ENCODE measurements around the gene ANKRD44.

DNA sequence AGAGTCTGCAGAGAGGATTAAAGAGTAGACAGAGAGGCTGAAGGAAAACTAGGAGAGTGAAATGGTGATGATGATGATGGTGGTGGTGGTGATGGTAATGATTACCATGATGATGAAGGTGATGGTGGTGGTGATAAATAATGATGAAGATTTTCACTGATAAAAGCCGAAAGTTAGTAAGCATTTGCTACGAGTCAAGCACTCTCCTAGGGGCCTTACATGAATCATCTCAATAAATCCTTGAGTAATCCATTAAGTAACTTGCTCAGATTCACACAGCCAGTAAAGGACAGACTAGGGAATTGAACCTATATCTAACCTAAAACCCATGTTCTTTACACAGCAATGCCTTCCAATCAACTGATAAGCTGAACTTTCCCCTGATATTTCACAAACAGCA lies 277.4 kb downstream of the ANKRD44 start:
- TF ChIP-seq, protein P1, sequence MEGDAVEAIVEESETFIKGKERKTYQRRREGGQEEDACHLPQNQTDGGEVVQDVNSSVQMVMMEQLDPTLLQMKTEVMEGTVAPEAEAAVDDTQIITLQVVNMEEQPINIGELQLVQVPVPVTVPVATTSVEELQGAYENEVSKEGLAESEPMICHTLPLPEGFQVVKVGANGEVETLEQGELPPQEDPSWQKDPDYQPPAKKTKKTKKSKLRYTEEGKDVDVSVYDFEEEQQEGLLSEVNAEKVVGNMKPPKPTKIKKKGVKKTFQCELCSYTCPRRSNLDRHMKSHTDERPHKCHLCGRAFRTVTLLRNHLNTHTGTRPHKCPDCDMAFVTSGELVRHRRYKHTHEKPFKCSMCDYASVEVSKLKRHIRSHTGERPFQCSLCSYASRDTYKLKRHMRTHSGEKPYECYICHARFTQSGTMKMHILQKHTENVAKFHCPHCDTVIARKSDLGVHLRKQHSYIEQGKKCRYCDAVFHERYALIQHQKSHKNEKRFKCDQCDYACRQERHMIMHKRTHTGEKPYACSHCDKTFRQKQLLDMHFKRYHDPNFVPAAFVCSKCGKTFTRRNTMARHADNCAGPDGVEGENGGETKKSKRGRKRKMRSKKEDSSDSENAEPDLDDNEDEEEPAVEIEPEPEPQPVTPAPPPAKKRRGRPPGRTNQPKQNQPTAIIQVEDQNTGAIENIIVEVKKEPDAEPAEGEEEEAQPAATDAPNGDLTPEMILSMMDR (IDR thresholded peaks at IDR 0.05): no peak
- TF ChIP-seq POLR2A (IDR thresholded peaks at IDR 0.05): no peak
